HG03342 (cell line): ENCODE data around the gene MFSD12.
"Not testable (repeated sequence)": the region's sequence is repeated elsewhere in the genome, so short reads cannot be mapped to it uniquely, and the experiment has no call there.

Source experiments
- ATAC-seq: cut with Tn5 transposase; IDR thresholded peaks from one replicate; pipeline ENCODE4 v1.9.1; 2021; ENCODE audit warnings: mild to moderate bottlenecking, moderate library complexity; ENCODE audit not compliant: unreplicated experiment

MFSD12 gene

GRCh38 chr19:3585301-3586126, 28.1 kb upstream of the MFSD12 start, which contains the start of gene GIPC3:
GIPC3 (plus strand) TSS chr19:3585478; CDS start chr19:3585598, 120 bp downstream.
- ATAC-seq = no peak

DNA sequence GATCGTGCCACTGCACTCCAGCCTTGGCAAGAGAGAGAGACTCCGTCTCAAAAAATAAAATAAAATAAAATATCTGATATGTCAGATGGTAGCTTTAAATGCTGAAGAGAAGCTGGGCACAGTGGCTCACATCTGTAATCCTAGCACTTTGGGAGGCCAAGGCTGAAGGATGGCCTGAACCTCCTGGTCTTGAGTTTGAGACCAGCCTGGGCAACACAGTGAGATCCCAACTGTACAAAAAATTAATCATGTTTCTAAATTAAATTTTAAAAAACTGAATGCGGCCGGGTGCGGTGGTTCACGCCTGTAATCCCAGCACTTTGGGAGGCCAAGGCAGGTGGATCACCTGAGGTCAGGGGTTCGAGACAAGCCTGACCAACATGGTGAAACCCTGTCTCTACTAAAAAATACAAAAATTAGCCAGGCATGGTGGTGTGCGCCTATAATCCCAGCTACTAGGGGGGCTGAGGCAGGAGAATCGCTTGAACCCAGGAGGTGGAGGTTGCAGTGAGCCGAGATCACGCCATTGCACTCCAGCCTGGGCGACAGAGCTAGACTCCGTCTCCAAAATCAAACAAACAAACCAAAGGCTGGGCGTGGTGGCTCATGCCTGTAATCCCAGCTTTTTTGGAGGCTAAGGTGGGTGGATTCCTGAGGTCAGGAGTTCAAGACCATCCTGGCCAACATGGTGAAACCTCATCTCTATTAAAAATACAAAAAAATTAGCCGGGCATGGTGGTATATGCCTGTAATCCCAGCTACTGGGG, 26.8 kb upstream of the MFSD12 start:
- not testable (repeated sequence) for ATAC-seq

DNA sequence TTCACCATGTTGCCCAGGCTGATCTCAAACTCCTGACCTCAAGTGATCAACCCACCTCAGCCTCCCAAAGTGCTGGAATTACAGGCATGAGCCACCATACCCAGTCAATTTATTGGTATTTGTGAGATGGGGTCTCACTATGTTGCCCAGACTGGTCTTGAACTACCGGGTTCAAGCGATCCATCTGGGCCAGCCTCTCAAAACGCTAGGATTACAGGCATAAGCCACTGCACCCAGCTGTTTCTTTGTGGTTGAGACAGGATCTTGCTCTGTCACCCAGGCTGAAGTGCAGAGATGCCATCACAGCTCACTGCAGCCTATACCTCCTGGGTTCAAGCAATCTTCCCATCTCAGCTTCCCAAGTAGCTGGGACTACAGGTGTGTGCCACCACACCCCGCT, 24.4 kb upstream of the MFSD12 start:
- ATAC-seq = not testable (repeated sequence)

DNA sequence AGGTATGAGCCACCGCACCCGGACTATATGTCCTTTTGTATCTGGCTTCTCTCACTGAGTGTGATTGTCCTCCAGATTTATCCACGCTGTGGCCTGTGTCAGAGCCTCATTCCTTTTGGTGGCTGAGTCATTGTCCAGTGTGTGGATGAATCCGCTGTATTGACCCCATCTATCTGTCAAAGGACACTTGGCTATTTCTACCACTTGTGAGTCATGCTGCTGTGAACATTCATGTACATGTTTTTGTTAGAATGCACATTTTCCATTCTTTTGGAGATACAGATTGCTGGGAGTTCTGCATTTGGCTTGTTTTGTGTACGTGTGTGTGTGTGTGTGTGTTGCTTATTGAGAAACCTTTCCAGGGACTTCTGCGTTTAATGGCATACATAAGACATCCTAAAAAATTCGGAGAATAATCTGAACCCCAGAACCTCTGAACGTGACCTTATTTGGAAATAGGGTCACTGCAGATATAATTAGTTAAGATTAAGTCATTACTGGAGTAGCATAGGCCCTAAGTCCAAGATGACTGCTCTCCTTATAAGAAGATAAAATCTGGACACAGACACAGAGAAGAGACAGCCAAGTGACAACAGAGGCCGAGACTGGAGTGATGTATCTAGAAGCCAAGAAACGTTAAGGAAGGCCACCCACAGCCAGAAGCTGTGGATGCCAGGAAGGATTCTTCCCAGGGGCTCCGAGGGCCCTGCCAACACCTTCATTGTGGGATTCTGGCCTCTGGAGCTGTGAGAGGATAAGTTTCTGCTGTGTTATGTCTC, 23.0 kb upstream of the MFSD12 start:
- no peak for ATAC-seq

GRCh38 chr19:3578390-3578789, 21.0 kb upstream of the MFSD12 start:
- ATAC-seq = no peak

- no peak for ATAC-seq
Observed at GRCh38 chr19:3577723-3578344, 20.4 kb upstream of the MFSD12 start.

DNA sequence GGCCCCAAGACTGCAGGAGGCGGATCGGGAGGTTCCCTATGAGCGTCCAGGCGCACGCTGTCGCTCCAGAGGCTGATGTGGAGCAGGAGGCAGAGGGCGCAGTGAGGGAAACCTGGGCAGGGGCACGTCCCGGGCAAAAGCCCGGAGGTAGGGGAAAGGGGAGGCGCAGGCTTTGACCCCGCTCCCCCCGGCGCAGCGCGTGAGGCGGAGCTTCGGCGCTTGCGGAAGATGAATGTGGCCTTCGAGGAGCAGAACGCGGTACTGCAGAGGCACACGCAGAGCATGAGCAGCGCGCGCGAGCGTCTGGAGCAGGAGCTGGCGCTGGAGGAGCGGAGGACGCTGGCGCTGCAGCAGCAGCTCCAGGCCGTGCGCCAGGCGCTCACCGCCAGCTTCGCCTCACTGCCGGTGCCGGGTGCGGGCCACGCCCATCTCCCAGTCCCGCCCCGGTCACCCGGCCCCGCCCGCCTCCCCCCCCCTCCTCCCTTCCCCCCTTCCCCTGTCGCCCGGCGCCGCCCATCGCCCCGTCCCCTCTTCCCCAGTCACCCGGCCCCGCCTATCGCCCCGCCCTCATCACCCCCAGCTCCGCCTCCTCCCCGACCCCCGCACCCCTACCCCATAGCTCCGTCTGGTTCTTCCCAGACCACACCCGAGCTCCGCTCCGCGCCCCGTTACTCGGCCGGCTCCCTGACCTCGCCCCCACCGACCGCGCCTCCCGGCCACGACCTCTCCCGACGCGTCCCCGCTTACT, 19.5 kb upstream of the MFSD12 start:
- no peak for ATAC-seq

DNA sequence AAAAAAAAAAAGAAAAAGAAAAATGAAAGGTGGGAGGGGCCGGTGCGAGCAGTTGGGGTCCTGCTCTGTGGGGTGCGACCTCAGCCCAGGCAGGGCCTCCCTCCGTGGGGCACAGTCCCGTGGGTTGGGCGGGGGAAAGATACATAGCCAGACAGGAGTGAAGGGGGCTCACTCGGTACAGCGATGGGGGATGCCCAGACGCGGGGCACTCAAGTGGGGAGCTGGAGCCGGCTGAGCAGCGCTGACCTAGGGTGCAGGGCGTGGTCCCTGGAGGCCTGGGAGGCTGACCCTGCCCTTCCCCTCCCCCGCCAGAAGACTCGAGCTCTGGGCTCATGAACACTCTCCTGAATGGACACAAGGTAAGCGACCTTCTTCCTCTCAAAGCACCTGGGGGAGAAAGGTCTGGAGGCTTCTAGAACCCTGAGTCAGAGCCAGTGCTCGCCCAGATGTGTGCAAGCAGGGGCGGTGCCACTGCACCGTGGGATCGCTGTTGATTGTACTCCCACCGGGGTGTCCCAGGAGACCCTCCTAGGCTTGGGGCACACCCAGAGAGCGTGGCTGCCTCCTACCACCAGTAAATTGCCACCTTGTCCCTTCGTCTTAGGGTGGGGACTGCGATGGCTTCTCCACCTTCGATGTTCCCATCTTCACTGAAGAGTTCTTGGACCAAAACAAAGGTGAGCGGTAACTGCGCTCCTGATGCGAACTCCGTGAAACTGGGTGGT, 18.7 kb upstream of the MFSD12 start:
- ATAC-seq = no peak

GRCh38 chr19:3575260-3575741, 17.9 kb upstream of the MFSD12 start:
- no peak for ATAC-seq

GRCh38 chr19:3573858-3574637, 16.7 kb upstream of the MFSD12 start:
- no peak for ATAC-seq

- peak; percentile 0 for ATAC-seq
Observed at GRCh38 chr19:3573162-3573857, 15.9 kb upstream of the MFSD12 start.

DNA sequence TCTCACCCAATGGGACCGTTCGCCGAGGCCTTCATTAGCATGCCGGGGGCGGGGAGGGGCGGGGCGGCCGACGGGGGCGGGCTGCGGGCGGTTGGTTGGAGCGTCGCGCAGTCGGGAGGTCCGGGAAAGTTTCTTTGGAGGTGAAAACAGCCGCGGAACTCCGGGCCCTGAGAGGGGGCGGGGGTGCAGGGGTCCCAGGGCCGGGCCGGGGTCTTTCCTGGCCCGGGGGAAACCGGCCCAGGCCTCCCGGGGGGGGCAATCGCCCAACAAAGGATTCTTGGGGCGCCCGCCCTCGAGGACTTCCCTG, 15.4 kb upstream of the MFSD12 start, which contains the start of gene HMG20B:
HMG20B (plus strand) TSS at position 90 of the 307 bp plus-strand sequence. CDS start 366 bp downstream, outside the sequence.
- no peak for ATAC-seq

GRCh38 chr19:3572132-3572854, 14.9 kb upstream of the MFSD12 start:
- peak; percentile 86 for ATAC-seq

DNA sequence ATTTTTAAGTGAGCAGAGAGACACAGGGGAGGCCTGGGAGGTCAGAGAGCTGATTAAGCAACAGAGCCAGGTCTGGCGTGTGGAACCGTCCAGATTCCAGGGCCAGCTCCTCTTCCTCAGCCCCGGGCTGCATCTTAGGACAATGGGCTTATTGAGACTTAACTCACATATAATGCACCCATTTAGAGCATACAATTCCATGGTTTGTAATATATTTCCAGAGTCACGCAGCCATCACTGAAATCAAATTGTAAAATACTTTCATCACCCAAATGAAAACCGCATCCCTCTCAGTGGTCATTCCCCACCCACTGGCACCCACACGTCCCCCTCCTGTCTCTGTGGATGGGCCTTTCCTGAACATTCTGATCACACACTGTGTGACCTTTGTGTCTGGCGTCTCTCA, 13.2 kb upstream of the MFSD12 start:
- ATAC-seq = no peak

- ATAC-seq = not testable (repeated sequence)
Observed at GRCh38 chr19:3570042-3570441, 12.7 kb upstream of the MFSD12 start.

- no peak for ATAC-seq
Observed at GRCh38 chr19:3565139-3565538, 7.8 kb upstream of the MFSD12 start.
